GM15510 (cell line): ENCODE measurements around the gene ATP5PB.

Experiments used
- POLR2A ChIP-seq: IDR thresholded peaks from 3 replicates; pipeline ENCODE4 v1.6.1; 2011; ENCODE audit warnings: borderline replicate concordance; ENCODE audit not compliant: insufficient read length; ENCODE audit errors: extremely low read depth

Gene ATP5PB

GRCh38 chr1:111448918-111449702 is at the start of gene ATP5PB, which contains the start of gene WDR77:
ATP5PB (plus strand) TSS chr1:111449464; CDS start chr1:111449542, 78 bp downstream.
WDR77 (minus strand) TSS chr1:111449256; CDS start chr1:111449169, 87 bp downstream.
- TF ChIP-seq POLR2A: peak; percentile 60

- no peak for TF ChIP-seq POLR2A
These were observed 49.3 kb upstream of the ATP5PB start for GRCh38 chr1:111399792-111400610.

DNA sequence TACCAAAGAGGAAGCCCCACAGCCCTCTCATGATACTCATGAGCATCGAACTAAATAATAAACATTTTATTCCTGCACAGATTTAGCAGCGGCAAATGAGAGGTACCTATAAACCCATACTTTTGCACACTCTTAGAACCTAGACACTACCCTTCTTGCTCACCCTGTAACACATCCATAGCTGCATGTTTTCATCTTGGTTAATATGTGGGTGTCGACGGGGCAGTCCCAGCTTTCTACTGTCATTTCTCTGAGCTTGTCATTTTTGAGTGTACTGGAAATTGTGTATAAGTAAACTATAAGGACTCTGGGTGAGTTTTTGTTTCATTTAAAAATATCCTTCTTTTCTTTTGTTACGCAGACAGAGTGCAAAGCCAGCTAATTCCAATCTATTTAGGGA is 47.2 kb upstream of the ATP5PB start:
- no peak for TF ChIP-seq POLR2A

DNA sequence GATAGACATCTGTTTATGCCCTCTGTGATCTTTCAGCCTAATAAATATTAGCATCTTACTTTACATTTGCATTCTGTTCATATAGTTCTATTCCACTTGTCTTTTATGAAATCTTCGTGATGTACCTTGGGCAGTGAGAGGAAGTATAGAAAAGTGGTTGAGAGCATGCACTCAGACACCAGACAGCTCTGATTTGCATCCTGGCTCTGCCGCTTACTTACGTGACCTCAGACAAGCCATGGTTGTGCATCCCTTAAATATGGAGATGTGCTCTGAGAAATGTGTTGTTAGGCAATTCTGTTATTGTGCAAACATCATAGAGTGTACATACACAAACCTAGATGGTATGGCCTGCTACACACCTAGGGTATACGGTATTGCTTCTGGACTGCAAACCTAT is 44.7 kb upstream of the ATP5PB start:
- no peak for TF ChIP-seq POLR2A

DNA sequence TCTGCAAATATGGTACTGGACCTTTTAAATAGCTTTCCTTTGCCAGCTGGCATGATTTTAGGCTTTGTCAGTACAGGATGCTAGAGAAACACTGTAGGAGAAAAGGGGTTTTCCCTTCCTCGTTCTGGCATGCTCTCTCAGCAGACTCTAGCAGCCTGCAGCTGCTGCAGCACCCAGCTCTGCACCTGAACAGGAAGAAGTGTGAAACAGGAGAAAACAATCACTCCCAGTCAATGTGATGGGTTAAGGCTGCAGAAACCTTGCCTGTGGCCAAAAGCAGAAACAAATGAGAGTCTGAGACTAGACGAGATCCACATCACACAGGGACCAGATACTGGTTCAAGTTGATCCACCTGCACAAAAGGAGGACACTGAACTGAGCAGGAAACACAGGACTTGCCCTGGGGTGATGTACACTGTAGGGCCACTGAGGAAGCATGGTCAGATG is 42.9 kb upstream of the ATP5PB start:
- no peak for TF ChIP-seq POLR2A

DNA sequence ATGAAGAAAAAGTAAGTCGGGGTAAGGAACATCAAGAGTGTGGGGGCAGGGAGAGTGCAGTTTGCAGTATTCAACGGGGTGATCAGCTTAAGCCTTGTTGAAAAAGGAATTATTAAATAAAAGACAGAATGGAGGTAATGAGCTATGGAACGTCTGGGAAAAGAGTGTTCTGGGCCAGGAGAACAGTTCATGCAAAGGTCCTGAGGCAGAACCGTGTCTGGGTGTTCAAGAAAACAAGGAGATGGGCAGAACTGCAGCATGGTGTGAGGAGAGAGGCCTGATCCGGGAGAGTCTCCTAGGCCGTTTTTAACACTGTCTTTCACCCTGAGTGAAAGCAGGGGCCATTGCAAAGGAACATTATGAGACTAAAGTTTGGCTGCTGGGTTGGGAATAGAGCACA is 42.0 kb upstream of the ATP5PB start:
- TF ChIP-seq POLR2A: no peak

DNA sequence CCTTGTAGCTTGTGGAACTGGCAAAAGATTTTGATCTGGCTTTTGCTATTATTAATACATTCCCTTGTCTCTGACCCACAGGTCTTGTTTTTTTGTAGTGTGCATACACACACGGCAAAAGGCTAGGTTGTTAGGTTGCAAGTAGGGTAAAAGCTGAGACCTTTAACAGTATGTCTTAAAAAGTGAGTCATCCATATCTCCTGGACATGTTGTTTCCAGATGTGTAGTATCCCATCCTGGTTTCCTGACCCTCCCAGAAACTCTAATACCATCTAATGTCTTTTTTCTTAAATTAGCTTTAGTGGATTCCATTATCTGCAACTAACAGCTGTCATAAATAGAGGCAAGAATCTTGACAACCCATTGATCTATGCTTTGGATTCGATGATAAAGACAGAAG is 36.4 kb upstream of the ATP5PB start:
- TF ChIP-seq POLR2A: no peak

- no peak for TF ChIP-seq POLR2A
These were observed 34.5 kb upstream of the ATP5PB start for GRCh38 chr1:111414756-111415155.

DNA sequence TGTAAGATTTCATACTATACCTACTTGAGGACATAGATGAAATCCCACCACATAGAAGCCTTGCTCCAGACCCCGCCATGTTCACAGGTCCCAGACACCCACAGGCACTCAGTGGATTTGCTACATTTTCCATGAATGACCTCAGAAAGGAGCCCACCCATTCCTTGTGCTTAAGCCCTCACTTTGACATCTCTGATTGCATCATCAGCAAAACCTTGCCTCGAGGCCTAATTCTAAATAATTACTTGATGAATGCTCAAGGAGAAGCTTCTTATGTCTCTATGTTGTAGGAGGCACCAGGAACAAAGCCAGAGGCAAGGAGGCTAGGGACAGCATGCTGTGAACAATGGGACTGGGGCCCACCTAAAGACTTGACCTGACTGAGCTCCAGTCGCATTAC is 33.8 kb upstream of the ATP5PB start:
- TF ChIP-seq POLR2A: no peak

GRCh38 chr1:111417755-111418154 is 31.5 kb upstream of the ATP5PB start:
- no peak for TF ChIP-seq POLR2A

GRCh38 chr1:111419037-111419436 is 30.2 kb upstream of the ATP5PB start:
- no peak for TF ChIP-seq POLR2A

DNA sequence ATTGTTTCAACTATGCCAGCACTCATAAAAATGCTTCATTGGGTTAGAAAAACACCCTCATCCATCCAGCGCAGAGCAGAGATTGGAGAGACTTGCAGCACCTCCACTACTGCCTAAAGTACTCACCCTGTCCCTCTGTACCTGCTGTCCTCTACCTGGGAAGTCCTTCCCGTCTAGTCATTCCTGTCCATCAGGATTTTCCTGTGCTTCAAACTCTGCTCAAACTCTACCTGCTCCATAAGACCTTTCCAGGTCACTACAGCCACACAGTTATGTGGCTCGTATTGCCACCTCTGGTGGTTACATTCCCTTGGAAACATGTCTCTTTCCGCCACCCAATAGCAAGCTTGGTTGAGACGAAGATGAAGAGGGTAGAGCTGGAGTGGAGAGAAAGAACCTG is 28.9 kb upstream of the ATP5PB start:
- no peak for TF ChIP-seq POLR2A

DNA sequence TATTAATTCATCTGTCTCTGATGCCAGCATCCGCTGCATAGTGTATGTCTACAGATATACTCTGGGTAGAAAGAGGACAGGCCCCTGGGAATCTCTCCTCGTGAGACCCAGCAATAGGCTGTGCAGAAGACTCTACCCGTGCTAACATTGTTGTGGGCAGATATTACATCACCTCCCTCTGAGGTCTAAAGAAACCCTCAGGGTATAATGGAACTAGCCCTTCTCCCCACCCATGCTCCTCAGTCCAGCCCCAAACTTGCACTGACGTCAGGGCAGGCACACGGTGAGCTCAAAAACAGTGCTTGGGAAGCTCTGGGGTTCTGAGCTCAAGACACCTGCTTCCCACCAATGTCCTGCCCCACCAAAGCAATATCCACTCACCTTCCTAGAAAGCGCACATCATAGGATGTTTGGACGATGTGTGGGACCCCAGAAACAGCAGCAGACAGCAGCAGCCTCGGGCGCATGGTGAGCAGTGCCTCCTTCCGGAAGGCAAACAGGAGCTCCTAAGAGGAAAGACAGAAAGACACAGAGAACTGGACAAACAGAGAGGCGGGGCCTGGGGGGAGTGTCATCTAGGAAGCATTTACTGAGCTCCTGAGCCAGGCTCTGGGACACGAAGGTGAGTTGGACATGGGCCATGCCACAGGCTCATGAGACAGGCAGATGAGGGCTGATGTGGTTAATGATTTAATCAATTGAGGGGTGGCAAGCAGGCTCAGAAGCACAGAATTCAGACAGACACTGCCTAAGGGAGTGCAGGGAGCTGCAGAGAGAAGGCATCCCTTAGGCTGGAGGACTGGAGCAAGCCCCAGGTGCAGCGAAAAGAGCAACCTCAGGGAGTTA is 26.5 kb upstream of the ATP5PB start:
- TF ChIP-seq POLR2A: no peak

GRCh38 chr1:111424281-111424680 is 25.0 kb upstream of the ATP5PB start:
- no peak for TF ChIP-seq POLR2A

DNA sequence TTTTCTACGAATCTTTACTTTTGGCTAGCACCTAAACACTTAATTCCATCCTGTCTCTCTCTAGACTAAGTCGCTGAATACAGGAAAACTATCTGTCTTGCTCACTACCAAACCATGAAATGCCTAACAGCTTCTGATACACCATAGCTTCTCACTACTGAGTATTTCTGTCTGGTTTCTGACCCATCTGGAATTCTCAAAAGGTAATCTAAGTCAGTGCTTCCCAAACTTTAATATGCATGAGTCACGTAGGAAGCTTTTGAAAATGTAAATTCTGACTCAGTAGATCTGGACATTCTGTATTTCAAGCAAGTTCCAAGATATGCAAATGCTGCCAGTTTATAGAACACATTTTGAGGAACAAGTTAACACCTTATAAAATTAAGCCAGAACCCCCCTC is 12.5 kb upstream of the ATP5PB start:
- TF ChIP-seq POLR2A: no peak

DNA sequence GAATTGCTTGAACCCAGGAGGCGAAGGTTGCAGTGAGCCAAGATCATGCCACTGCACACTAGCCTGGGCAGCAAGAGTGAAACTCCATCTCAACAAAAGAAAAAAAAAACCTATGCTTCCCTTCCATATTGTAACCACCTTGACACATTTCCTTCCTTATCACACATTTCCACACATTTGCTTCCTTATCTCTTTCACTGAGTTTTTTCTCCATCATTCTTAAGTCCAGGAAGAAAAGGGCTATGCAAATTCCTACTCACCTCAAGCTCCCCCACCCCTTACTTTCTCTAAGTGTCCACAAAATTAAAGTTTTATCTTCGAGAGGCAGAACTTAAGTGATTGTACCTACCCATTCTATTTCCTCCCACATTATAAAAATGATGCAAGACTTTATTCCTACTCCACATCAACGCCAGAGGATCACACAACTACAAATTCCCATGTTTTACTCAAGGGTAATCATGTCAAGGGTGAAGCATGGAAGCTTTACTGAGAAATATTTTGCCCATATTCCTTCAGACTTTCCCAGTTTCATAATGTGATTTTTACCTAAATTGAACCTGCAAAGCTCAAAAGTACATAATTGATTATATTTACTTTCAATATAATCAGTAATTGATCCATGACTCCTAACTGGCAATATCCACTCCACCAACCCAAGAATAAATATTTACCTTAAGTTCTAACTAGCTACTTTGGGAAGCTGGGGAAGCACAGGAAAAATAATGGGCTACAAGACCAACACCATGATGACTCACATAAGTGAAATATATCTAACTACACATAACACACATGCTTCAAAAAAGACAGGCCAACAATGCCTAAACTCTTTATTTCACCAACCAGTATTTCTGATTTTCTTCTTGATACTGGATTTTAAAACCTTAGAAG is 9.6 kb upstream of the ATP5PB start:
- TF ChIP-seq POLR2A: no peak
